C4-2B (cell line): ENCODE data around the gene SELENOF.

Experiments used
- ZFX ChIP-seq: fragments of 450-650 bp; IDR thresholded peaks from 2 replicates; pipeline ENCODE4 v1.6.1; 2017
- TF ChIP-seq, protein P1 (sequence below): fragments of 450-650 bp; conservative IDR thresholded peaks from 2 replicates; pipeline ENCODE4 v1.5.1; 2017; ENCODE audit warnings: mild to moderate bottlenecking

- TF ChIP-seq, protein P1, sequence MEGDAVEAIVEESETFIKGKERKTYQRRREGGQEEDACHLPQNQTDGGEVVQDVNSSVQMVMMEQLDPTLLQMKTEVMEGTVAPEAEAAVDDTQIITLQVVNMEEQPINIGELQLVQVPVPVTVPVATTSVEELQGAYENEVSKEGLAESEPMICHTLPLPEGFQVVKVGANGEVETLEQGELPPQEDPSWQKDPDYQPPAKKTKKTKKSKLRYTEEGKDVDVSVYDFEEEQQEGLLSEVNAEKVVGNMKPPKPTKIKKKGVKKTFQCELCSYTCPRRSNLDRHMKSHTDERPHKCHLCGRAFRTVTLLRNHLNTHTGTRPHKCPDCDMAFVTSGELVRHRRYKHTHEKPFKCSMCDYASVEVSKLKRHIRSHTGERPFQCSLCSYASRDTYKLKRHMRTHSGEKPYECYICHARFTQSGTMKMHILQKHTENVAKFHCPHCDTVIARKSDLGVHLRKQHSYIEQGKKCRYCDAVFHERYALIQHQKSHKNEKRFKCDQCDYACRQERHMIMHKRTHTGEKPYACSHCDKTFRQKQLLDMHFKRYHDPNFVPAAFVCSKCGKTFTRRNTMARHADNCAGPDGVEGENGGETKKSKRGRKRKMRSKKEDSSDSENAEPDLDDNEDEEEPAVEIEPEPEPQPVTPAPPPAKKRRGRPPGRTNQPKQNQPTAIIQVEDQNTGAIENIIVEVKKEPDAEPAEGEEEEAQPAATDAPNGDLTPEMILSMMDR, result no peak
- TF ChIP-seq ZFX, result no peak
Observed at GRCh38 chr1:86912281-86912900, 1.5 kb downstream of the SELENOF start.
